ENCODE data around the gene SKIC8. TPM values are rescaled to one million over a fixed set of nuclear protein-coding genes. Genes with fewer than 3 reads are reported as not detected.

The SKIC8 gene
- total RNA-seq = 44.4 TPM
- long read RNA-seq, transcript WDR61-201 (11 exons, 1,387 nt) = major isoform, 42 of 63 reads
- long read RNA-seq, partial matches to known transcripts = 3 of 63 reads
- long read RNA-seq, other reads (novel, unspliced or antisense) = 17 of 63 reads

GRCh38 chr15:78299101-78299930 is at the start of gene SKIC8:
TSS of gene SKIC8 (minus strand) at chr15:78299609. CDS start at chr15:78295686, 3,923 bp downstream.
- intact Hi-C loops (cut with DNase I) = no loop called here
- peaks cover 10% of the 10 kb centered on the region for H3K27me3 ChIP-seq (ENCODE audit: low read depth)
- H3K4me3 ChIP-seq = peak within 1 kb of the TSS; percentile 96
- ATAC-seq (peak; percentile 100), DNase-seq (peak; percentile 95)
- H3K27ac ChIP-seq = peak within 1 kb of the TSS; percentile 85
- H3K9me3 ChIP-seq = no peaks in the 10 kb centered on the region
- peaks cover 9% of the 10 kb centered on the region for H3K36me3 ChIP-seq
- TF ChIP-seq CTCF (IDR thresholded peaks at IDR 0.05) = no peak
- peaks cover 17% of the 10 kb centered on the region for H3K4me1 ChIP-seq

GRCh38 chr15:78347586-78348543 is 48.5 kb upstream of the SKIC8 start:
- H3K27me3 ChIP-seq (ENCODE audit: low read depth) = peaks cover 3% of the 10 kb centered on the region
- H3K4me3 ChIP-seq = no peak overlapping the region
- no peak for TF ChIP-seq CTCF (IDR thresholded peaks at IDR 0.05)
- no peaks in the 10 kb centered on the region for H3K36me3 ChIP-seq
- no peaks in the 10 kb centered on the region for H3K9me3 ChIP-seq
- intact Hi-C loops (cut with DNase I) = no loop called here
- DNase-seq = no peak
- no peaks in the 10 kb centered on the region for H3K4me1 ChIP-seq
- H3K27ac ChIP-seq = no peak overlapping the region
- ATAC-seq = peak; percentile 82 to 88

GRCh38 chr15:78345396-78346125 is 46.2 kb upstream of the SKIC8 start:
- peaks cover 8% of the 10 kb centered on the region for H3K4me1 ChIP-seq
- DNase-seq = no peak
- no peak for TF ChIP-seq CTCF (IDR thresholded peaks at IDR 0.05)
- H3K27ac ChIP-seq = no peak overlapping the region
- no peaks in the 10 kb centered on the region for H3K36me3 ChIP-seq
- peaks cover 26% of the 10 kb centered on the region for H3K27me3 ChIP-seq (ENCODE audit: low read depth)
- ATAC-seq = no peak
- no peaks in the 10 kb centered on the region for H3K9me3 ChIP-seq
- no peak overlapping the region for H3K4me3 ChIP-seq
- intact Hi-C loops (cut with DNase I) = no loop called here

- Histone ChIP-seq H3K36me3 (no peaks in the 10 kb centered on the region), H3K9me3 (no peaks in the 10 kb centered on the region), H3K4me3 (no peak overlapping the region), H3K27ac (no peak overlapping the region), H3K27me3 (ENCODE audit: low read depth) (peaks cover 46% of the 10 kb centered on the region), H3K4me1 (peaks cover 13% of the 10 kb centered on the region)
- TF ChIP-seq CTCF (IDR thresholded peaks at IDR 0.05) = no peak
- intact Hi-C loops (cut with DNase I) = no loop called here
- DNase-seq (no peak), ATAC-seq (no peak)
Measured at GRCh38 chr15:78343276-78344060, 44.1 kb upstream of the SKIC8 start.

Data from lower lobe of right lung (tissue), 2 donors.